HepG2 (cell line): ENCODE results near the gene EGR1. TPM values are rescaled to one million over a fixed set of nuclear protein-coding genes. Genes with fewer than 3 reads are reported as not detected.

ENCODE experiments used
- EEA1 ChIP-seq: sonication (generic); formaldehyde crosslinking; IDR thresholded peaks from 2 replicates; pipeline ENCODE4 v1.5.1; 2020; ENCODE audit warnings: mild to moderate bottlenecking, missing genetic modification reagents, borderline replicate concordance
- FOXM1 ChIP-seq: sonication (generic); formaldehyde crosslinking; IDR thresholded peaks from 2 replicates; pipeline ENCODE4 v1.5.0; 2020; ENCODE audit warnings: missing genetic modification reagents
- HCFC1 ChIP-seq: fragments of 150-350 bp; IDR thresholded peaks from 2 replicates; pipeline ENCODE4 v1.6.1; 2014; ENCODE audit warnings: low read depth, low read length
- KDM2A ChIP-seq: sonication (generic); formaldehyde crosslinking; IDR thresholded peaks from 2 replicates; pipeline ENCODE4 v1.4.0; 2020; ENCODE audit warnings: low read depth, missing genetic modification reagents, borderline replicate concordance
- MED8 ChIP-seq: sonication (generic); formaldehyde crosslinking; IDR thresholded peaks from 2 replicates; pipeline ENCODE4 v1.8.1; 2023; ENCODE audit warnings: mild to moderate bottlenecking, missing genetic modification reagents; ENCODE audit not compliant: insufficient replicate concordance
- NFAT5 ChIP-seq: sonication (generic); formaldehyde crosslinking; IDR thresholded peaks from 2 replicates; pipeline ENCODE4 v1.4.0; 2020; ENCODE audit warnings: missing genetic modification reagents
- RNF219 ChIP-seq: sonication (generic); formaldehyde crosslinking; IDR thresholded peaks from 2 replicates; pipeline ENCODE4 v1.5.0; 2020; ENCODE audit warnings: mild to moderate bottlenecking, missing genetic modification reagents
- SP140L ChIP-seq: sonication (generic); formaldehyde crosslinking; IDR thresholded peaks from 2 replicates; pipeline ENCODE4 v1.4.0; 2020; ENCODE audit warnings: missing genetic modification reagents, borderline replicate concordance
- SRSF1 ChIP-seq: fragments of 200-400 bp; formaldehyde crosslinking; optimal IDR thresholded peaks from 2 replicates; pipeline ENCODE3; 2017; ENCODE audit warnings: mild to moderate bottlenecking, low read depth, low read length, moderate library complexity
- ZBTB3 ChIP-seq: sonication (generic); formaldehyde crosslinking; IDR thresholded peaks from 2 replicates; pipeline ENCODE4 v1.4.0; 2020; ENCODE audit warnings: low read depth, mild to moderate bottlenecking, moderate library complexity, missing genetic modification reagents, borderline replicate concordance
- ZBTB4 ChIP-seq: sonication (generic); formaldehyde crosslinking; IDR thresholded peaks from 2 replicates; pipeline ENCODE4 v1.4.0; 2020; ENCODE audit warnings: missing genetic modification reagents, mild to moderate bottlenecking, borderline replicate concordance
- ZNF513 ChIP-seq: sonication (generic); formaldehyde crosslinking; conservative IDR thresholded peaks from 2 replicates; pipeline ENCODE4 v1.5.0; 2020; ENCODE audit warnings: missing genetic modification reagents
- ZNF580 ChIP-seq: IDR thresholded peaks from 2 replicates; pipeline ENCODE4 v1.6.1; 2016; ENCODE audit warnings: low read depth, borderline replicate concordance
- ZNF784 ChIP-seq: sonication (generic); formaldehyde crosslinking; IDR thresholded peaks from 2 replicates; pipeline ENCODE4 v1.5.1; 2020; ENCODE audit warnings: missing genetic modification reagents, mild to moderate bottlenecking, borderline replicate concordance
- polyA plus RNA-seq, 8 experiments: library from polyadenylated mRNA; depleted of rRNA in 3 of 8; stranded (reverse) in 7 of 8; unstranded in 1 of 8; fragments of >200 nt; fragmentation: Illumina TruSeq in 4 of 8; extraction: Trizol in 4 of 8; gene quantifications; 2 replicates each; pipeline versions ENCODE4 v1.2.1 to v1.2.3, GENCODE V29; 2011 to 2016; ENCODE audit warnings: low read depth in 4 of 8, missing spikeins in 1 of 8, mixed read lengths in 1 of 8; ENCODE audit not compliant: insufficient read depth in 1 of 8
- total RNA-seq, 5 experiments: library from RNA; depleted of rRNA; stranded (reverse); fragments of >200 nt; fragmentation: Illumina TruSeq; extraction: Trizol; gene quantifications; 2 replicates each; pipeline ENCODE4 v1.2.3, GENCODE V29; 2016; ENCODE audit warnings: low read depth in 1 of 5

EGR1 gene
- total and polyA plus RNA-seq, 2 of the 13 experiments (the other 11 are each of a cell fraction or from before 2014, with no cell fraction given), result 4.1 to 4.5 TPM

- TF ChIP-seq ZNF513 (no peak), SRSF1 (no peak), ZNF784 (no peak), NFAT5 (CRISPR knock-in tag) (no peak), MED8 (no peak), SP140L (CRISPR knock-in tag) (no peak), RNF219 (CRISPR knock-in tag) (no peak), ZBTB4 (CRISPR knock-in tag) (no peak), FOXM1 (CRISPR knock-in tag) (no peak), ZBTB3 (CRISPR knock-in tag) (no peak), EEA1 (CRISPR knock-in tag) (no peak), KDM2A (peak; percentile 66; the same call in 1 of the 2 replicates), HCFC1 (no peak), ZNF580 (CRISPR knock-in tag) (no peak)
These were observed 15.6 kb upstream of the EGR1 start (continued) for GRCh38 chr5:138449501-138450239.
